HL-60 (cell line): ENCODE results near the gene PIP5K1A.

Experiments
- CTCF ChIP-seq: IDR thresholded peaks from one replicate; pipeline ENCODE4 v1.5.1; 2011; ENCODE audit warnings: low read length, control low read depth, inconsistent platforms; ENCODE audit not compliant: insufficient read depth
- GABPA ChIP-seq: IDR thresholded peaks from 2 replicates; pipeline ENCODE4 v1.6.1; 2012; ENCODE audit warnings: low read depth
- POLR2AphosphoS5 ChIP-seq: IDR thresholded peaks from 2 replicates; pipeline ENCODE4 v1.6.1; 2012; ENCODE audit warnings: low read depth
- REST ChIP-seq: IDR thresholded peaks from 2 replicates; pipeline ENCODE4 v1.6.1; 2012; ENCODE audit warnings: low read depth; ENCODE audit not compliant: insufficient replicate concordance
- SPI1 ChIP-seq: IDR thresholded peaks from 2 replicates; pipeline ENCODE4 v1.6.1; 2012; ENCODE audit warnings: low read depth, mild to moderate bottlenecking, borderline replicate concordance

GRCh38 chr1:151242442-151242841 lies 44.1 kb downstream of the PIP5K1A start:
- TF ChIP-seq CTCF (no peak), POLR2AphosphoS5 (no peak), GABPA (no peak), SPI1 (no peak), REST (no peak)
